ENCODE measurements around the gene MYH14.
A peak's percentile ranks its signal among the peaks of the same experiment; 100 is the strongest.

The MYH14 gene

GRCh38 chr19:50195224-50195623 is 8.2 kb upstream of the MYH14 start:
- DNase-seq (no peak), ATAC-seq (no peak)

GRCh38 chr19:50196322-50196932 is 7.0 kb upstream of the MYH14 start:
- no peak for ATAC-seq
- no peak for DNase-seq

GRCh38 chr19:50197348-50197747 is 6.1 kb upstream of the MYH14 start:
- ATAC-seq: no peak
- DNase-seq: no peak

DNA sequence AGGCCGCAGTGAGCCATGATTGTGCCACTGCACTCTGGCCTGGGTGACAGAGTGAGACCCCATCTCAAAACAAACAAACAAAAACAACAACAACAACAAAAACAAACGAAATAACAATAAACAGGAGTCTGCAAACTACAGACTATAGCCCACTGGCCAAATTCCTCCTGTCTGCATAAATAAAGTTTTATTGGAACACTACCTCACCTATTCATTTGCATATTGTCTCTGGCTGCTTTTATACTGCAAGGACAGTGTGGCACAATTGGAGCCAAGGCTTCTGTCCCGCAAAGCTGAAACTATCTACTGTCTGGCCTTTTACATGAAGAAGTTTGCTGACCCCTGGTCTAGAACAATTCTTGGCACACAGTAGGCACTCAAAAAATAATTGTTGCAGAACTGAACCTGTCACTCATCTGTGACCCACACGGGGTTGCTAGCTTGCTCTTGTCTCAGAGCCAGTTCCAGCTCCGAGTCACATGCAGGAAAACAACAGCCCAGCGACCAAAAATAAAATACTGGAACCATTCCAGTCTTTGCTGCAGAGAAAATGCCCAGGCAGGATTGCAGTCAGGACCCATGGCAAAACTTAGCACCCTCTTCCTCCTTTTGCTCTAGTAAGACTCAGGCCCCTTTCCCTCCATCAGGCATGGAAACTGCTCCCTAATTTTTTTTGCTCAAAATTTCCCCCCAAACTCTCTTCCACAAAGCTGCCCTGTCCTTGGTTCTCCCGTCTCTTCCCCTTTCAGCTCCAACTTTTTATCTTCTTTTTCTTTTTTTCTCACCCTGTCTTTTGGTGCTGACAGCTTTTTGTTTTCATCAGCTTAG is 4.8 kb upstream of the MYH14 start:
- no peak for DNase-seq
- ATAC-seq: no peak

GRCh38 chr19:50199259-50199555 is 4.2 kb upstream of the MYH14 start:
- no peak for DNase-seq
- no peak for ATAC-seq

DNA sequence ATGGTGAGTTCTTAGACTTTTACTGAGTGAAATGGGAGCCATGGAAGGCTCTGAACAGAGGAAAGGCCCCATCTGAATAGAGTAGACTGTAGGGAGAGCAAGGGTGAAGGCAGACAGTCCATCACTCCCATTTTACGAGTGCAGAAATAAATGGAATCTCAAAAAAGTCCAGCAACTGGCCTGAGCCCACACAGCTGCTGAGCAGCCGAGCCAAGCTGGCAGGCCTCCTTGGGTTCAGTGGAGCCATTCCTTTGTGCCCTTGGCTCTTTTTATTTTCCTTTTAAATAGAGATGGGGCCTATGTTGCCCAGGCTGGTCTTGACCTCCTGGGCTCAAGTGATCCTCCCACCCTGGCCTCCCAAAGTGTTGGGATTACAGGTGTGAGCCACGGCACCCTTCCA is 1.0 kb upstream of the MYH14 start:
- no peak for DNase-seq
- ATAC-seq: no peak

DNA sequence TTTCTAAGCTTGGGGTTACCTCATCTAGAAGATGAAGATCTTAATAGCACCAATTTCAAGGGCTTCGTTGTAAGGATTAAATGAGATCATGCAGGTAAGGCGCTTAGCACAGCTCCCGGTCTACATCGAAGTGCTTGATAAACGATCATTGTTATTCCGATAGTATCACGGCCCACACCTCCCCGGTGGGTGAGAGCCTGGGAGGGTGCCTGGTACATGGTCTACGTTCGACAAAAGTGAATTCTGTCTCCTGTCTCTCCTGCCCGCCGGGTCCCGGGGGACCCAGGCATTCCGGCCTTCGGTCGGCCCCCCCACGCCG is 501 bp upstream of the MYH14 start:
- DNase-seq (no peak), ATAC-seq (no peak)

DNA sequence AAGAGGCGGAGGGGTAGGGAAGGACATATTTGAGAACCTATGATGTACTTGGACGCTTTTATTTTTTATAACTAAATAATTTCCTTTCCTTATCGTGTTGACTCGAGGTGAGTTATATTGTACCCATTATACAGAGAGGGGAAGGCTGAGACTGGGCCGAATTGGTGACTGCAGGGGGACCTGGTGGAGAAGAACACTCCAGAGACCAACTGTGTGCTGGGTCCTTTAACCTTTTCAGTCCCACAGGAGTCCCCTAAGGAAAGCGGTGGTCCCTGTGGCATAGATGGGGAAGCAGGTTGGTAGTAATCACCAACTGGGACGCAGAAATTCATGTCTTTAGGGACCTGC is 633 bp downstream of the MYH14 start:
- DNase-seq (no peak), ATAC-seq (no peak)

GRCh38 chr19:50204811-50205675 is 1.6 kb downstream of the MYH14 start:
- no peak for ATAC-seq

DNA sequence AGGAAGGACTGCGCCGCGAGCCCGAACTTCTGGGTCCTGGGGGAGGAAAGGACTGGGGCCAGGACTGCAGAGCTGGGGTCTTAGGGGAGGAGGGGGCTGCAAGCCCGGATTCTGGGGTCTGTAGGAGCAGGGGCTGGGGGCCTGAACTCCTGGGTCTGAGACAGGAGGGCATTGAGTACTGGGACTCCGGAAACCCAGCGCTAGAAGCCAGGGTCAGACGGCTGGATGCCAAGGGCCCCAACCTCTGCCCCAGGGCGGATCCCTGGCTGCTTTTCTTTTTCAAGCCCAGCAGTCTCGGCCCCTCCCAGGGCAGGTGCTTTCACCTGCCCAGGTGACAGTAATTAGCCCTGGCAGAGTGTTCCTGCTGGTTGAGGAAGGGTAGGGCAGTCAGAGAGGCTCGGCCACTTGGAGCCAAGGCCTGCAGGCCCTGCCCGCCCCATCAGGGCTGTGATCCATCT is 2.3 kb downstream of the MYH14 start:
- ATAC-seq (no peak), DNase-seq (no peak)

More at GRCh38 chr19:50204811-50205675, 1.6 kb downstream of the MYH14 start:
- peak; percentile 8 for DNase-seq

DNA sequence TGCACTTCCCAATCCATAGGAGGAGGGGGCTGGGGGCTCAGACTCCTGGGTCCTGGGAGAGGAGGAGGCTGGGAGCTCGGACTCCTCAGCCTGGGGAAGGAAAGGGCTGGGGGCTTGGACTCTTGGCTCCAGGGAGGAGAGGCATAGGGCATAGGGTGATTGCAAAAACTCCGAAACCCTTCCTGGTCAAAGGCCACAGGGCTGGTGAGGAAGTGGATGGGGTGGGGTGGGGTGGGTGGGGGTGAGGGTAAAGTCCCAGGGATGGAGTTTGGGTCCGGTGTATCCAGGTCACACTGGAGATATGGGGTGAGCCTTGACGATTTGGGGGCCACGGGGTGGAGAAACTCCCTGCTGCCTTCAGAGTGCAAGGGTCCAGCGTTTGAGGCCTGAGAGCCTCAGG is 2.8 kb downstream of the MYH14 start:
- no peak for ATAC-seq
- no peak for DNase-seq

- DNase-seq (no peak), ATAC-seq (no peak)
Measured at GRCh38 chr19:50207730-50208129, 4.3 kb downstream of the MYH14 start.

DNA sequence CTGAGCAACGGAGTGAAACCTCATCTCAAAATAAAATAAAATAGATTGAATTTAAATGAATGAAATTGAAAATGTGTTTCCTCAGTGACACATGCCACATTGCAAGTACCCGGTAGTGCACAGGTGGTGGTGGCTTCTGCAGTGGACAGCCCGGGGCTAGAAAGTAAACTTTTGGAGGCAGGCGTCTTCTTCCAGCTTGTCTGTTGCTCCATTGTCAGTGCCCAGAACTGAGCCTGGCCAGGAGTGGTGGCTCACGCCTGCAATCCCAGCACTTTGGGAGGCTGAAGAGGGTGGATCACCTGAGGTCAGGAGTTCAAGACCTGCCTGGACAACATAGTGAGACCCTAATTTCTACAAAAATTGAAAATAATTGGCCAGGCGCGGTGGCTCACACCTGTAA is 5.7 kb downstream of the MYH14 start:
- DNase-seq: no peak
- no peak for ATAC-seq

GRCh38 chr19:50210425-50210824 is 7.0 kb downstream of the MYH14 start:
- no peak for ATAC-seq

GRCh38 chr19:50213925-50214324 is 10.5 kb downstream of the MYH14 start:
- no peak for DNase-seq
- ATAC-seq: no peak

More at GRCh38 chr19:50210425-50210824, 7.0 kb downstream of the MYH14 start:
- no peak for DNase-seq

- ATAC-seq: no peak
Measured at GRCh38 chr19:50214699-50215543, 11.5 kb downstream of the MYH14 start.

GRCh38 chr19:50215820-50216219 is 12.4 kb downstream of the MYH14 start:
- no peak for ATAC-seq

More at GRCh38 chr19:50214699-50215543, 11.5 kb downstream of the MYH14 start:
- no peak for DNase-seq

GRCh38 chr19:50221087-50221486 is 17.7 kb downstream of the MYH14 start:
- no peak for DNase-seq
- no peak for ATAC-seq

More at GRCh38 chr19:50215820-50216219, 12.4 kb downstream of the MYH14 start:
- DNase-seq: no peak

GRCh38 chr19:50222691-50223438 is 19.4 kb downstream of the MYH14 start:
- DNase-seq (no peak), ATAC-seq (no peak)

DNA sequence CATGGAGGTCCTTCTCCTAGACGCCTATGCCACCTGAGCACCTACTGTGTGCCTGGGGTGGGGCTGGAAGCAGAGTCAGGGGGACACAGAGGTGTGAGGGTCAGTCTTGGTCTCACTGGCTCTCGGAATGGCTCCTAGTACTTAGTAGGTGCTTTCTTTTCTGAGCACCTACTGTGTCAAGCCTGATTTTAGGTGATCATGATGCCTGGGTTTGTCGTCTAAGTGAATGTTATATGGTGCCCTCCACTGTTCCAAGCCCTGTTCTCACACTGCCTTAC is 20.0 kb downstream of the MYH14 start:
- ATAC-seq: no peak
- DNase-seq: no peak

DNA sequence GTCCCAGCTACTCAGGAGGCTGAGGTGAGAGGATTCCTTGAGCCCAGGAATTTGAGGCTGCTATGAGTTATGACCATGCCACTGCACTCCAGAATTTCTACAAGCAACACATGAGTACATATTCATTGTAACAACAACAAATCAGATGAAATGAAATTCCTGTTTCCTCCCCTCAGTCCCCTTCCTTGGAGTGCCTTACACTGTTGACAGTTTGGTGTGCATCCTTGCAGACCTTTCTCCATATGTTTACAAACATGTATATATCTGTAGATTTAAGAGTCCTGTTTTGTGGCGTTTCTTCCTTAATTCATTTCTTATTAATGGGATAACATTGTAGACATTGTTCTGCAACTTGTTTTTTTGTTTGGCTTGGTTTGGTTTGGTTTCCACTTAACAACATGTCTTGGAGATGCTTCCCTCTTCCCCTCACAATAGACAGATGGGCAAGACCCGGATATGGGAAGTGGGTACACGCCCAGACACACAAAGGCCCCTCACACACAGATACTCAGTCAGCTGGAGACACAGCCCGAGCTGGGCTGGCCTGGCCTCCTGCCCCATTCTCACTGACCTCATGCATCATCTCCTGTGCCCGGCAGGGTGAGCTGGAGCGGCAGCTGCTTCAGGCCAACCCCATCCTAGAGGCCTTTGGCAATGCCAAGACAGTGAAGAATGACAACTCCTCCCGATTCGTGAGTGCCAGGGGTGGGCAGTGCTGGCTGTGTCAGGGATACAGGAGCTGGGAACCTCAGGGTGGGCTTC is 21.7 kb downstream of the MYH14 start:
- no peak for ATAC-seq

More for the DNA sequence above, 21.7 kb downstream of the MYH14 start:
- DNase-seq: no peak

Data from stimulated activated naive CD8-positive, alpha-beta T cell treated with anti-CD3 and anti-CD28 coated beads, Interleukin-15, Interleukin-2, amounts not matched to agents 100 U/mL and 50 U/mL, for 24 hours (primary cell).